Body of pancreas (tissue), 4 donors: ENCODE results near the gene PML.
"Not testable (repeated sequence)": the region's sequence is repeated elsewhere in the genome, so short reads cannot be mapped to it uniquely, and the experiment has no call there.

ENCODE experiments used
- POLR2A ChIP-seq, 3 donors: fragments of 450-650 bp; IDR thresholded peaks; one replicate each; pipeline ENCODE4 v1.6.1; 2016; ENCODE audit warnings: antibody characterized with exemption in 3 of 3, mild to moderate bottlenecking in 2 of 3
- TF ChIP-seq, protein P1 (sequence below), 7 experiments: fragments of 450-650 bp in 4 of 7; fragments of 200-600 bp in 3 of 7; sonication (generic) in 3 of 7; IDR thresholded peaks; one replicate each; pipeline ENCODE4 v1.5.1; 2016 to 2019; ENCODE audit warnings: antibody characterized with exemption in 7 of 7

DNA sequence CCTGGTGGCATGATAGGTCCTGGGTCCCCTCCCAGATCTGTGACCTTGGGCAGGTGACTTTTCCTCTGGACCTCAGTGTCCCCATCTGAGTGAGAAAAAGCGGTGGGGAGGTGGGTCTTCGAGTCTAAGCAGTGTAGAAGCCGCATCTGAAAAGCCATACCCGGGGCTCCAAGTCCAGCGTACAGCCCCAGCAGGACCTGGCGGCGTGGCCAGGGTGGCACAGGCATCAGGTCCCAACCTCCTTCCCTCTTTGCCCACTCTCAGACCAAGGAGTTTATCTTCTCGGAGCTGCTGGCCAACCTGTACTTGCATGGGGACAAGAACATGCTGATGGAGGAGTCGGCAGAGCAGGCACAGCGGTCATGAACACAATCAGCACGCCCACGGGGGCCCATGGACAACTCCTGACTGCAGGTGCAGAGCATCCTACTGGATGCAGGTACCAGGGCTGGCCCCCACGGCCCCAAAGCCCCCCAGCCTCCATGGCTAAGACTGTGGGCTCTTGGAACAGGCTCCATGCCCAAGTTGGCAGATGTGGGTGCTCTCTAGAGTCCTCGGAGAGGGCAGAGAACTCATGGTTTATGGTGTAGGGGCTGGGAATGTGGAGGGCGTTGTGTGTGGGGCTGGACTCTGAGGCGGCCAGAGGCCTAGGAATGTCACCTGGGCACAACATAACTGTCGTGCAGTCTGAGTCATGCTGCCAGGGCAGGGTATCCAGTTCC is 69.1 kb downstream of the PML start:
- TF ChIP-seq, protein P1, sequence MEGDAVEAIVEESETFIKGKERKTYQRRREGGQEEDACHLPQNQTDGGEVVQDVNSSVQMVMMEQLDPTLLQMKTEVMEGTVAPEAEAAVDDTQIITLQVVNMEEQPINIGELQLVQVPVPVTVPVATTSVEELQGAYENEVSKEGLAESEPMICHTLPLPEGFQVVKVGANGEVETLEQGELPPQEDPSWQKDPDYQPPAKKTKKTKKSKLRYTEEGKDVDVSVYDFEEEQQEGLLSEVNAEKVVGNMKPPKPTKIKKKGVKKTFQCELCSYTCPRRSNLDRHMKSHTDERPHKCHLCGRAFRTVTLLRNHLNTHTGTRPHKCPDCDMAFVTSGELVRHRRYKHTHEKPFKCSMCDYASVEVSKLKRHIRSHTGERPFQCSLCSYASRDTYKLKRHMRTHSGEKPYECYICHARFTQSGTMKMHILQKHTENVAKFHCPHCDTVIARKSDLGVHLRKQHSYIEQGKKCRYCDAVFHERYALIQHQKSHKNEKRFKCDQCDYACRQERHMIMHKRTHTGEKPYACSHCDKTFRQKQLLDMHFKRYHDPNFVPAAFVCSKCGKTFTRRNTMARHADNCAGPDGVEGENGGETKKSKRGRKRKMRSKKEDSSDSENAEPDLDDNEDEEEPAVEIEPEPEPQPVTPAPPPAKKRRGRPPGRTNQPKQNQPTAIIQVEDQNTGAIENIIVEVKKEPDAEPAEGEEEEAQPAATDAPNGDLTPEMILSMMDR (IDR thresholded peaks at IDR 0.05), result not testable (repeated sequence)
- TF ChIP-seq POLR2A (IDR thresholded peaks at IDR 0.05), result not testable (repeated sequence)
